HG02623 (cell line): ENCODE measurements around the gene LSM10.

Experiments used
- ATAC-seq: cut with Tn5 transposase; IDR thresholded peaks from one replicate; pipeline ENCODE4 v1.9.1; 2021; ENCODE audit warnings: moderate library complexity; ENCODE audit not compliant: unreplicated experiment

The LSM10 gene

DNA sequence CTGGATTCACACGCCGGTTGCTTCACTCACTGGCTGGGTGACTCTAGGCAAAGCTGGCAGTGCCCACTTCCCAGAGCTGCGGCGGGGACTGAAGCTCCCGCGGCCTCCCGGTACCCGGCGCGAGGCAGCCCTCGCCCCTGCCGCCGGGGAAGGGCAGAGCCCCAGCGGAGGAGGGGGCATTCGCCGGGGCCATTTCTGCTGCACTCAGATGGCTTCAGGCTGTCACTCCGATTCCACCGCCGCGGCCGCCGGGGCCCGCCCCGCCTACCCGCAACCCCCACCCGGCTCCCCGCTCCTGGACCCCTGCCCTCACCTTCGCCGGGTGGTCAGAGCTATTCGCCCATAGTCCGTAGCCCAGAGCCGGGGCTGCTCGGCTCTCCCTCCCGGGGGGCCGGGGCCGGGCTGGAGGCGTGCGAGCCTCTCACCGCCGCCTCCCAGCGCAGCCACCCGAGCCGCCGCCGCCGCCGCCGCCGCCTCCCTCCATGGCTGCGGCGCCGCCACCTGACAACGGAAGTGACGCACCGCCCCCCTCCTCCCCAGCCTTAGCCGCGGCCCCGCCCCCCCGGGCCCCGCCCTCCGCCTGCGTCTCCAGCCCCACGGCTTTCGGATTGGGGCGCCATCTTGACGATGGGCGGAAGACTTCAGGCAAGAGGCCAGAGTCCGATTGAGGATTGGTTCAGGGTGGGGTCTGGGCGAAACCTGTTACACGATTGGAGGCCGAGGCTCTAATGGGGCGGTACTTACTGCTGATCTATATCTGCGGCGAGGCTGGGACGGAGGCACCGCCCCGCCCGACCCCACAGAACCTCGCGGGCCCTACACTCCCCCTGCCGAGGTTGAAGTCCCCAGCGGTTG lies 12.1 kb downstream of the LSM10 start, which contains the start of gene STK40:
Gene STK40, minus strand, starts transcription at position 515 of the 855 bp plus-strand sequence. CDS start 24,592 bp downstream, outside the sequence.
- peak; percentile 77 for ATAC-seq

DNA sequence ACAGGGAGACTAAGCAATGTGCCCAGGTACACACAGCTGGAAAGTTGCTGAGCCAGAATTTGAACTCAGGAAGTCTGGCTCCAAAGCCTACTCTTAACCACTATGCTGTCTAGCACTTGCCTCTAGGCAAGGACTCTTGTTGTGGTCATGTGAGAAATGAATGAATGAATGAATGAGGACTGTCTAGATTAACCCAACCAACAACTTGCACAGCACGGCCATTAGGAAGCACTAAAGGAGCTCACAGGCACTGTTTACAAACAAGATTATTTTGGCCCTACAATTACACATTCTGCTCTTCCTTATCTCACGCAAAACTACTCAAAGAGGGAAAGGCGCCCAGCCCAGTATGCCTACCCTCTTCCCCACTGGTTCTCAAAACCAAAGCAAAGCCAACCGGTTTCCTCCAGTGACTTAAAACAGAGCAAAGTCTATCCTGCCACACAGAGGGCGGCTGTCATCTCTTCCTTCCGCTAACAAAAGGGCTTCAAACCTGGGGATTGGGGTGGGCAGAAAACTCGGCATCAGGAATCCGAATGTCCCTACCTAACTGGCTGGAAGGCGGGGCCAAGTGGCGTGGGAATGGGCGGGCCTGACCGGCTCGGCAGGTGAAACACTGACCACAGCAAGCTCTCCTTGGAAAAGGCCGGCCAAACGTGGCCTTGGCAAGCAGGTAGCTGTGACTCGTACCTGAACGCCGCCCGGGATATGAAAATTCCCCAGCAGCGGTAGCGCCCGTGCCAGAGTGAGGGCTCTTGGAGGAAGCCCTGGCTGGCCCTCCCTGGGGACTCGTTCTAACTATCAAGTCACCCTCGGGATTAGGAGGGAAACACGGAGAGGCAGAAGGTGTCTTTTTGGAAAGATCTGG lies 12.9 kb downstream of the LSM10 start:
- no peak for ATAC-seq

DNA sequence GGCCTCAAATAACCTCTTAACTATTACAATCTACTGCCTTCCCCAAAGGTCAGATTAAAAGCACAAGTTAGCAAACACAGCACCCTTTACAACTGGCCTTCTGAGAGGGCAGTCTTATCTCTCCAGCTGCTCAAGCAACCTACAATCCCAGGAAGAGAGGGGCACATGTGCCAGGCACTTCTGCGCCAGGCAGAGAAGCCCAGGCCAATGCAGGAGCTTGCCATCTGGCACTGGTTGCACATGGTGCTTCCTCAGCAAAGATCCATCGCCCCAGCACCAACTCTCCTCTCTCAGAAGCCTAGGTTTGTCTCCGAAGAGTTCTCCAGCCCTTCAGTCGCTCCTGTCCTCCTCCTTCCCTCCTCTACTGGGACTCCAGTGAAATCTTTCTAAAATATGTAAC lies 14.5 kb downstream of the LSM10 start:
- ATAC-seq = no peak

DNA sequence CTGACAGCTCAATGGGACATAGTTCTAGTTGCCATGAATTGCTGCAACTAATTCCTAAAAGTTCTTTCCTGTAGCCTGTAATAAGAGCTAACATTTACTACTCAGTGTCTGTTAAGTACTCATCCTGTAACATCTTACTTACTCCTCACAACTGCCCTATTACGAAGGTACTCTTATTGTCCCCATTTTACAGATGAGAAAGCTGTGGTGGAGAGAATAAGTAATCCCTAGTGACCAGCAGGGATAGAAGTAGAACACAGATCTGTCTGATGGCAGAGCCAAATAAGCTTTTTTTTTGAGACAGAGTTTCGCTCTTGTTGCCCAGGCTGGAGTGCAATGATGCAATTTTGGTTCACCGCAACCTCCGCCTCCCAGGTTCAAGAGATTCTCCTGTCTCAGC lies 15.0 kb downstream of the LSM10 start:
- no peak for ATAC-seq

DNA sequence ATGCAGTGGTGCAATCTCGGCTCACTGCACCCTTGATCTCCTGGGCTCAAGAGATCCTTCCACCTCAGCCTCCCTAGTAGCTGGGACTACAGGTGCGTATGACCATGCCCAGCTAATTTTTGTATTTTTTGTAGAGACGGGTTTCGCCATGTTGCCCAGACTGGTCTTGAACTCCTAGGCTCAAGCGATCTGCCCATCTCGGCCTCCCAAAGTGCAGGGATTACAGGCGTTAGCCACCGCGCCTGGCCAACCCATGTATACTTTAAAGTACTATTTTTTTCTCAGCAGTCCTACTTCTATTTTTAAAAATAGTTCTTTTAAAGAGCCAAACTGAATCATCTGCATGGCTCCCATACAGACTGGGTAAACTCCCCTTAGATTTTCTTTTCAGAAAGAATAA lies 15.5 kb downstream of the LSM10 start:
- ATAC-seq = no peak

DNA sequence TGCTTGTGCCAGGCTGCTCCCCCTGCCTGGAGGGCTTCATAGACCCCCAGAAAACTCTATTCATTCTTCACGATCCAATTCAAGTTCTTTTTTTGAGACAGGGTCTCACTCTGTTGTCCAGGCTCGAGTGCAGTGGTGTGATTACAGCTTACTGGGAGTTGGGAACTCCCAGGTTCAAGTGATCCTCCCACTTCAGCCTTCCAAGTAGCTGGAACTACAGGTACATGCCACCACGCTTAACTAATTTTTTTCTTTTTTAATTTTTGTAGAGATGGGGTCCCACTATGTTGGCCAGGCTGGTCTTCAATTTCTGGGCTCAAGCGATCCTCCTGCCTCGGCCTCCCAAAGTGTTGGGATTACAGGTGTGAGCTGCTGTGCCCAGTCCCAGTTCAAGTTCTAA lies 16.3 kb downstream of the LSM10 start:
- ATAC-seq = no peak

DNA sequence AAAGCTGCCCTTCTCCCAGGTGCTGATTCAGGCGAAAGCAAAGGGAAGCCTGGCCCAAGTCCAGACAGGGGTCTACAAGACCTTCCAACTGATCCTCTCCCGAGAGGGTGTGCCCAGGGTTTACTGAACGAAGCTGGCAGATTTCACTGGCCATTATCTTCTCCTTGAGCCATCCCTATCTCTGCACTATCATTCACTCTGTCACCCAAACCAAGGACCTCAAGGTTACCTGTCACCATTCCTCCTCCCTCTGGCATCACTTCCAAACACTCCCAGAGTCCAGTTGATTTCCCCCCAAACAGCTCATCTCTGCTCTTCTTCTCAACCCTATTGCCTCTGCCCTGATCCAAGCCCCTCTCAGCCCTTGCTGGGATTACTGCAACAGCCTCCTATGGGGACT lies 16.9 kb downstream of the LSM10 start:
- ATAC-seq = no peak

DNA sequence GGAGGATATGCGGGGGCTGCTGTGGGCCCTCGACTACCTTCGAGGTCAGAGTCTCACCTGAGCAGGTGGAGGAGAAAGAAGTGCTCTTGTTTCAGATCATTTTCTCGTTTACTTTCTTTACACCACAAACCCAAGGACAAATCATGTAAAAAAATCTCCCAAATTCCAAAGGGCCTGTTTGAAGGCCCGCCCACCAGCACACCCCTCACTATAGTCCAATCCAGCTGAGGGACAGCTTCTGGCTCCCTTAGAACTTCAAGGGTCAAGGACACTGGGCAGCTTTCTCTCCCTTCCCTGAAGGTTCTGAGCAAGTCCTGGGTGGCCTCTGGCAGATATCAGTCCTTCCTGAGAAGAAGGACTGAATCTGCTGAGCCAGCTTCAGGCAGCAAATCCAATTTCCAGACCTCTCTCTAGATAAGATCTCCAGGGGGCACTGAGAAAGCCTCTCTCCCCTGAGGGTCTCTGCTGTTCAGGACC lies 17.5 kb downstream of the LSM10 start:
- no peak for ATAC-seq

DNA sequence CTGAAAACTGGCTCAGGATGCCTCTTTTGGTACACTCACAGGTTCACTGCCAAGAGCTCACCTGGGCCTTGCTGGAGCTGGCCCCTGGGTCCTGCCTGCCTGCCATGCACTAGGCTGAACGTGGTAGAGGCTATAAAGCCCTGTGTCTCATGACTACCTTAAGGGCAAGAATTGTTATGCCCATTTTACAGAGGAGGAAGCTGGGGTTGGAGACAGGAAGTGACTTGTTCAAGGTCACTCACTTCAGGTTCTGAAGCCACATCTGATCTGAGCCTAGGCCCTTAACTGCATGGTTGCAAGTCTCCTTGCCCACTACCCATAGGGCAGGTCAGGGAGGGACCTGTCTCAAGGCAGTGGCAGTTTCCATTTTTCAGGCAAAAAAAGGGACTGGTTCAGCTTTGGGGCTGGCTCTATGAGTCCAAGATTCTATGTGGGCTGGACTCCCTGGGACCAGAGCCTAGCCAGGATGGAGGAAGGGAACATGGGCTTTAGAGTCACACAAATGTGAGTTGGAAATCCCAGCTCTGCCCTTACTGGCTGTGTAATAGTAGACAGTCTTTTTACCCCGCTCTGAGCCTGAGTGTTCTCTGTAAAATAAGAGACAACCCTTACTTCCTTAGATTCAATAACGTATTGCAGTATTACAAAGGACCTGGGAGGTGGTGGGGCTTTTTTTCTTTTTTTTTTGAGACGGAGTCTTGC lies 19.8 kb downstream of the LSM10 start:
- ATAC-seq = no peak

DNA sequence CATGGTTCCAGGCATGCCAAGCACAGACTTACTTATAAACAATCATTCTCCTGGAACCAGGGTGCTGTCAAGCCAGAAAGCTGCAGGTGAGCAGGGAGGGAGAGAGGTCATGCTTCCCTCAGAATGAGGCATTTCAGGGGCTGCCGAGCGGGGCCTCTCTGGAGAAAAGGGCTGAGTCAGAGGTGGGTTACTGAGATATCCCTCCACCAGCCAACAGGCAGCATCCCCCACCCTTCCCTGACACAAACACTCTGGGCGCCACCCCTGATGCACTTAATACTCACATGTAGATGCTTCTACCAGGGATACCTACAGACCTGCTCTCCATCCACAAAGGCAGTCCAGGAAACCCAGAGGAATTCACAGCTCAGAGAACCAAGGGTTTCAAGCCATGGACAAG lies 25.1 kb downstream of the LSM10 start:
- ATAC-seq = no peak

DNA sequence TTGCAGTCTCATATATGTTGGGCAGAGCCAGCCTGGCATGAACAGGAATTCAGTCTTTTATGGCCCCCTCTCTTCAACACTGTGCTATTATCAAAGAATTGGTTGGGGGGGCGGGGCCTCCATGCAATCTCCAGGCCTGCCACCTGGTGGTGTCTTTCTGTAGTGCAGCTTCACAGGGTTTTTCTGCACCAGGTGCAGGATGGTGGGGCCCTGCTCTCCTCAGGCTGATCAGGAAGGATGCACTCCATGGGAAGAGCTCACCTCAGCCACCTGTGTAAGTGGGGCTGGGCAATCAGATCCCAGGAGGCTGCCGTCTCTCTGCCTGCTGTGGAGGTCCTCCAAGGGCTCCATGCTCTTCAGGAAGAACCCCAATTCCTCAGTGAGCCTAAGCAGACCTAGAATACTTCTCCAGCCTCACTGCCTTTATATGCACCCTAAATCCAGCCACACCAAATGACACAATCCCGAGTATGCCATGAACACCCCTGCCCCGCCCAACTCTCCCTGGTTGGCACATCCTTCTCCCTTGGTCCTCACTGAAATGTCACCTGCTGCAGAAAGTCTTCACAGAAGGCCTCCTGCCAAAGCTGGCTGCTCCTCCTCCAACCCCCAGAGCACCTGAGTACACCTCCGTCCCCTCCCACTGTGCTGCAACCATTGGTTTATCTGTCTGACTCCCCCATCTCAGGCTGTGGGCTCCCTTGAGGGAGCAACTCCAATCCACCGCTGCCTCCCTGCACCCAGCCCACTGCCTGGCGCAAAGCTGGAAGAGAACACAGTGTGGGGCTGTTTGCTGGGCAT lies 28.4 kb downstream of the LSM10 start:
- ATAC-seq = no peak

DNA sequence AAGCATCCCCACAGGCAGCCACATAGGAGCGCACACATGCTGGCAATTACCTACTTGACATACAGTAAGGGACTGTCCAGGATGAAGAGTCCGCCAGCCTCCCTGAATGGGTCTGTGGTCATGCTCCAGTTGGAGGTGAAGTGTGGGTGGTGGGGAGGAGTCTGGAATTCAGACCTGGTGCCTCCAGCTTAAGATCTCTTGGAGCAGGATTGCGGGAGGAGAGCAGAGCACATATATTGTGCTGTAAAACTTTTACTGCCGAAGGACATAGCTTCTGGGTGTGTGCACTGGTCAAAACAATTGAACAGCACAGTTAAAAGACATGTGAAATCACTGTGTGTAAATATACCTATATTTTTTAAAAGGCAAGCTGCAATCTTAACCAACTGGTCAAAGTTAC lies 29.9 kb downstream of the LSM10 start:
- no peak for ATAC-seq

DNA sequence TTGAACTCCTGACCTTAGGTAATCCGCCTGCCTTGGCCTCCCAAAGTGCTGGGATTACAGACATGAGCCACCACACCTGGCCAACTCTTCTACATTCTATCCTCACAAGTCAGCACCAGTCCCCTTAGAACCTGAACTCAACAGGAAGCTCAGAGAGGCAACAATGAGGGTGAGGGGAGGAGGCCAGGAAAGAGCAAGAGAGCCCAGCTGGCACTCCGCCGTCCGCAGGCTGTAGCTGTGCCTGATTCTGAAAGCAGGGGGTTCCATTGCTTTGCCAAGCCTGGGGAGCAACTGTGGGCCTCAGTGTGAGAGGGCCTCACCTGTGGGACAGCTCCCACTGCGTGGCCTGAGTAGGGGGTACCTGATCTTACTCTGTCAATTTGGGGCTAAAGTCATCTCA lies 30.6 kb downstream of the LSM10 start:
- ATAC-seq = no peak

DNA sequence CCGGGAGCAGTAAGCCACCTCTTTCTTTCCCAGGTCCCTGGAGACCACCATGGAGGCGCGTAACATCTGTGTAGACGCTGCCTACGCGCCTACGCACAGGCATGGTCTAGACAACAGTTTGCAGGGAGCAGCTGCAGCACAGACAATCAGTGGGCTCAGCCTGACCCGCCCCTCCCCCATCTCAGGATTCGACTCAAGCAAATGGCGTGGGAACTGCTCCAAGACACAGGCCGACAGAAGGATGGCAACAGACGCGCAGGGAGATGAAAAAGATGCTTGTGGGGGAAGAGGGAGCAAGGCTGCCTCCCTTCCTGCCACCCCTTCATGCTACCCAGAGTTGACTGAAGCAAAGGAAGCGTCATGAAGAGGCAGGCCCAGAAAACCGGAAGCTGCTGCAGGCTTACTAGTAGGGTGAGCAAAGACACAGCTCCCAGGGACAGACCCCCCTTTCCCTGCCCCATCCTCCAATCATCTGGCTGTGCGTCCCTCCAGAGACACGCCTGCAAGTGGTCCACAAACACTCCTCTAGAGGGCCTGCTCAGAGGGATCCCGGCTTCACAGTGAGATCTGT lies 31.5 kb downstream of the LSM10 start:
- ATAC-seq = no peak

DNA sequence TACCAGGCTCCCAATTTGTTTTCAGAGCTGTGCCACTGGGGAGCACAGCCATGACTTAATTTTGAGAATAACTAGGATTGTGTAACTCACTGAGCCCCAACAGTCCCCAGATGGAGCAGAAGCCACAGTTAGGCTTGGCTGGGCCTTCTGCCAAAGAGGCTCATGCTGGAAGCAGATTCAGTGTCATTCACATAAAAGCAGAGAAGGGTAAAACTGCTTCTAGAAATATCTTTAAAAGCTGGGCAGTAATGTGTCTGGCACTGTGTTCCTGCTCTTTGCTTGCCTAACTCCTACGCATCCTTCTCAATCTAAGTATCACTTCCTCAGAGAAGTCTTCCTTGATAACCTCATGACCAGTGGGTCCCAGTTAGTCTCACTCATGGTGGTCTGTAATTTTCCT lies 32.3 kb downstream of the LSM10 start:
- no peak for ATAC-seq

DNA sequence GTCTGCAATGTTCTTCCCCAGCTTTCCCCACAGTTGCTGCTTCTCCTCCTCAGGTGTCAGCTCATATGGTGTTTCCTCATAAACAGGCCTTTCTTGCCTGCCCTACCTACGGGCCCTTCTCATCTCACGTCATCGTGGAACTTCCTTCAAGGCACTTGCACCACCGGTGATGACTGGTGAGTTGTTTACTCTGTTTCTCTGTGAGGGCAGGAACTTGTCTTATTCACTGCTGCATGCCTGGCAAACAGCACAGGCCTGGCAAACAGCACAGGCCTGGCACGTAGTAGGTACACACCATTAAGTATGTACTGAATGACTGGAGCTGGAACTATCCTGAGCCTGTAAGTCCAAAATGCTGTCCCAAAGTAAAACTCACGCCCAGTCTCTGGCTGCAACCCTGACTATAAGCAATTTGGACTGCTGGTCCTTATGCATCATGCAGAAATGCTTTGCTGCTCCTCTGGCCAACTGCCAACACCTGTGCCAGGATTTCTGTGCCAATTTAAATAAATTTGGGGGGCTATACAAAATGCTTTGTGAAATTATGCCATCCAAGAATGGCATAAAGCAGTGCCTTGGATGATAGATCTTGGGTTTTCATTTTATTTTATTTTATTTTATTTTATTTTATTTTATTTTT lies 37.7 kb downstream of the LSM10 start:
- no peak for ATAC-seq

DNA sequence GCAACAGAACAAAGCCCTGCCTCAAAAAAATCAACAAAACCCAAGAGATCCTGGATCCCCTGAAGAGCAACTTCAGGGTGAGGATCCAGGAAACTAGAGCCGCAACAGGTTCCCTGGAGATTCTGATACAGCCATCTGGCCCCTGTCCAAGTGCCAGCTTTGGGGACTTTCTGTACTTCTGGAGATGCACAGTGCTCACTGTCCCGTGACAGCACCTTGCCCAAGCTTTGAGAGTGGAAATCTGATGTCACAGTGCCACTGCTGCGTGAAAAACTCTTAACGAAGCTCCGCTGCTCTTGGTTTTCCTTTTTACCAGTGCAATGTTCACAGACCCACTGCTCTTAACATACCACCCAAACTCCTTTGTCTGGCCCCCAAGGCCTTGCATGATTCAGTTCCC lies 38.3 kb downstream of the LSM10 start:
- ATAC-seq = no peak

DNA sequence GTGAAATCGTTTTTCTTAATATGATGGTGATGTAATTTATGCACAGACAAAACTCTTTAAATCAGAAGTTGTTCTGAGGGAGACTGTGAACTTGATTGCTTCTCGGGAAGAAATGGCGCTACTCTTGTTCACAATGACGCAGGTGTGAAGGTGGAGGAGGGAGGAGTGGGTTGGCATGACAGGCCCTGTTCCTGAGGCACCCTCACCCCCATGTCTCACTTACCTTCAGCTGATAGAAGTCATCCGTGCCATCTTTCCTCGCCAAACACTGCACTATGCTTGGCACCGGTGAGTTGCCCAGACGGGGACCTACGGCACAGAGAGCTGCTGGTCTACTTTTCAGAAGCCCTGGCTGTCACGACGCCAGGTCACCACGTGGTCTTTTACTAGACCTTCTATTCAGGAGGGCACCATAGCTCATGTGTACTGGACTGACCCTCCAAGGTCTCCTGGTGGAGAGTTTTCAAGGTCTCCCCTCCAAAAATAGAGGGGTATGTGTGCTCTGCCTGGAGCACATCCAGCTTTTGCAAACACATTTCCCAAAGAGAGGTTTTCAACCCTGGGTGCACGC lies 39.1 kb downstream of the LSM10 start:
- ATAC-seq = no peak

DNA sequence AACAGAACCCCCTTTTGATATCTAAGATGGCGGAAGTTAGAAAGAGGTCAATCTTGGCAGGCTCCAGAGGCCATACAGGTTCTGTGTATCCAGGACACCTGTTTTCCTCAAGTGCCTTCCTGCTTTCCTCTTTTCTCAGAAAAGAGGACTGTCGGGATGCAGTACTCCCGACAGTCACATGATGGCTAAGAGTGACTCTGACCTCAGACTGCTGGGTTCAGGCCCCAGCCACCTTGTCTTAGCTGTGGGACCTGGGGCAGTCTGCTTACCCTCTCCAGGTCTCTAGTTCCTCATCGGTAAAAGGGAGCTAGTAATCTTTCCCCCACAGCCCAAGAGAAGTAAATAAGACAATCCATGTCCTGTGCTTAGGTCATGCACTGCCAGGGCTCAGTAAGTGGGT lies 41.9 kb downstream of the LSM10 start:
- no peak for ATAC-seq
